SU-DHL-6 (cell line): Measurements from ENCODE around the gene INSIG1.

Experiments
- H2AFZ ChIP-seq: fragments of 200-600 bp; sonication (generic); 2 replicates; pipeline ENCODE4 v1.6.1; 2014; ENCODE audit warnings: low read depth, mild to moderate bottlenecking, moderate library complexity, mixed read lengths, antibody characterized with exemption, low read length; ENCODE audit not compliant: severe bottlenecking
- H3F3A ChIP-seq: fragments of 200-600 bp; shearing (Covaris generic); 2 replicates; pipeline ENCODE4 v1.6.0; 2016; ENCODE audit warnings: antibody characterized with exemption, mild to moderate bottlenecking; ENCODE audit not compliant: insufficient read depth
- H3K27ac ChIP-seq: fragments of 200-600 bp; sonication (generic); 2 replicates; pipeline ENCODE4 v1.5.1; 2016; ENCODE audit warnings: low read depth, mild to moderate bottlenecking, low read length, moderate library complexity, mixed read lengths
- H3K27me3 ChIP-seq: fragments of 200-600 bp; sonication (generic), shearing (Covaris generic); 2 replicates; pipeline ENCODE4 v1.6.0; 2014; ENCODE audit warnings: mild to moderate bottlenecking, low read length
- H3K36me3 ChIP-seq: fragments of 200-600 bp; sonication (generic); 2 replicates; pipeline ENCODE4 v1.6.1; 2014; ENCODE audit warnings: mild to moderate bottlenecking, low read length, mixed read lengths
- H3K4me2 ChIP-seq: fragments of 300-600, 200-600 bp; shearing (Covaris generic), sonication (generic); 2 replicates; pipeline ENCODE4 v1.6.0; 2014; ENCODE audit warnings: low read length, low read depth, mild to moderate bottlenecking; ENCODE audit not compliant: poor library complexity, severe bottlenecking
- H3K4me3 ChIP-seq: fragments of 200-600 bp; sonication (generic); 2 replicates; pipeline ENCODE4 v1.5.1; 2014; ENCODE audit warnings: antibody characterized with exemption, low read length, mild to moderate bottlenecking, mixed read lengths; ENCODE audit not compliant: insufficient read depth, poor library complexity, severe bottlenecking
- H3K79me2 ChIP-seq: fragments of 200-600 bp; sonication (generic); 2 replicates; pipeline ENCODE4 v1.6.1; 2014; ENCODE audit warnings: mild to moderate bottlenecking, low read length, moderate library complexity; ENCODE audit not compliant: insufficient read depth
- H3K9ac ChIP-seq: fragments of 200-600 bp; sonication (generic); 2 replicates; pipeline ENCODE4 v1.7.0; 2014; ENCODE audit warnings: mild to moderate bottlenecking, low read length
- H3K9me2 ChIP-seq: fragments of 200-600 bp; sonication (generic); replicated peaks from 2 replicates; pipeline ENCODE4 v1.6.1; 2014; ENCODE audit warnings: low read length; ENCODE audit not compliant: insufficient read depth
- H3K9me3 ChIP-seq: fragments of 200-600 bp; sonication (generic); 2 replicates; pipeline ENCODE4 v1.6.1; 2014; ENCODE audit warnings: low read length, mixed read lengths; ENCODE audit not compliant: insufficient read depth
- H4K20me1 ChIP-seq: fragments of 200-600 bp; sonication (generic); 2 replicates; pipeline ENCODE4 v1.6.1; 2014; ENCODE audit warnings: low read depth, mild to moderate bottlenecking, antibody characterized with exemption, low read length, moderate library complexity, mixed read lengths
- CTCF ChIP-seq: fragments of 200-600 bp; sonication (generic); IDR thresholded peaks from one replicate; pipeline ENCODE4 v1.5.1; 2017; ENCODE audit warnings: antibody characterized with exemption, mild to moderate bottlenecking, low read length, moderate library complexity; ENCODE audit not compliant: insufficient read depth, poor library complexity, severe bottlenecking
- EZH2phosphoT487 ChIP-seq: fragments of 200-600 bp; sonication (generic), shearing (Covaris generic); conservative IDR thresholded peaks from 2 replicates; pipeline ENCODE4 v1.6.1; 2018; ENCODE audit warnings: mild to moderate bottlenecking, antibody characterized with exemption, low read length, moderate library complexity, mixed read lengths

INSIG1 gene

GRCh38 chr7:155352076-155352752 is 54.5 kb downstream of the INSIG1 start:
- H4K20me1 ChIP-seq = no peaks in the 10 kb centered on the region
- no peaks in the 10 kb centered on the region for H3F3A ChIP-seq
- no peaks in the 10 kb centered on the region for H3K36me3 ChIP-seq
- no peaks in the 10 kb centered on the region for H3K27me3 ChIP-seq
- H3K4me2 ChIP-seq = no peak overlapping the region
- no peaks in the 10 kb centered on the region for H3K79me2 ChIP-seq
- no peaks in the 10 kb centered on the region for H3K9me3 ChIP-seq
- no peaks in the 10 kb centered on the region for H3K9me2 ChIP-seq
- H3K27ac ChIP-seq = no peak overlapping the region
- H3K4me3 ChIP-seq = no peak overlapping the region
- no peak overlapping the region for H3K9ac ChIP-seq
- H2AFZ ChIP-seq = no peak overlapping the region
- TF ChIP-seq EZH2phosphoT487 (no peak), CTCF (no peak)

GRCh38 chr7:155352753-155353115 is 55.1 kb downstream of the INSIG1 start:
- Histone ChIP-seq H3K9me2 (no peaks in the 10 kb centered on the region), H3K79me2 (no peaks in the 10 kb centered on the region), H3K36me3 (no peaks in the 10 kb centered on the region), H3K4me2 (no peak overlapping the region), H3K9me3 (no peaks in the 10 kb centered on the region), H3K27ac (no peak overlapping the region), H3F3A (no peaks in the 10 kb centered on the region), H4K20me1 (no peaks in the 10 kb centered on the region), H3K4me3 (no peak overlapping the region), H3K27me3 (no peaks in the 10 kb centered on the region), H3K9ac (no peak overlapping the region), H2AFZ (no peak overlapping the region)
- no peak for TF ChIP-seq CTCF
- TF ChIP-seq EZH2phosphoT487 = no peak

GRCh38 chr7:155353256-155353897 is 55.7 kb downstream of the INSIG1 start:
- Histone ChIP-seq H4K20me1 (no peaks in the 10 kb centered on the region), H3K27ac (no peak overlapping the region), H3K4me2 (no peak overlapping the region), H3K79me2 (no peaks in the 10 kb centered on the region), H3K9ac (no peak overlapping the region), H2AFZ (no peak overlapping the region), H3K36me3 (no peaks in the 10 kb centered on the region), H3K9me3 (no peaks in the 10 kb centered on the region), H3F3A (no peaks in the 10 kb centered on the region), H3K9me2 (no peaks in the 10 kb centered on the region), H3K27me3 (no peaks in the 10 kb centered on the region), H3K4me3 (no peak overlapping the region)
- no peak for TF ChIP-seq CTCF
- no peak for TF ChIP-seq EZH2phosphoT487
